Testis (tissue), 5 donors: ENCODE data around the gene DEFB112. TPM values are rescaled to one million over a fixed set of nuclear protein-coding genes. Genes with fewer than 3 reads are reported as not detected.

ENCODE experiments used
- DNase-seq: peaks from one replicate; pipeline ENCODE4 v3.0.0-alpha.2; 2019
- H3K27ac ChIP-seq, 2 donors: fragments of 200-600 bp; sonication (generic); one replicate each; pipeline ENCODE4 v1.5.1; 2019
- H3K27me3 ChIP-seq: fragments of 200-600 bp; sonication (generic); one replicate; pipeline ENCODE4 v1.5.1; 2019
- H3K36me3 ChIP-seq: fragments of 200-600 bp; sonication (generic); one replicate; pipeline ENCODE4 v1.5.1; 2017; ENCODE audit warnings: low read depth; ENCODE audit errors: missing control alignments
- H3K4me1 ChIP-seq: fragments of 200-600 bp; sonication (generic); one replicate; pipeline ENCODE4 v1.5.1; 2019
- H3K4me3 ChIP-seq, 2 donors: fragments of 200-600 bp; sonication (generic); one replicate each; pipeline ENCODE4 v1.5.1; 2017 to 2019
- H3K9me3 ChIP-seq: fragments of 200-600 bp; sonication (generic); one replicate; pipeline ENCODE4 v1.5.1; 2017
- CTCF ChIP-seq, 3 experiments: fragments of 450-650 bp in 2 of 3; fragments of 200-600 bp in 1 of 3; sonication (generic) in 1 of 3; IDR thresholded peaks; one replicate each; pipeline ENCODE4 v1.5.1; 2016 to 2019; ENCODE audit warnings: antibody characterized with exemption in 3 of 3, mild to moderate bottlenecking in 2 of 3, moderate library complexity in 1 of 3
- POLR2A ChIP-seq: fragments of 450-650 bp; IDR thresholded peaks from one replicate; pipeline ENCODE4 v1.6.1; 2017; ENCODE audit warnings: antibody characterized with exemption, mild to moderate bottlenecking, moderate library complexity
- WGBS, 2 donors: methylation state at CpG; one replicate each; pipeline ENCODE4 v1.1.5; 2018; 5-methylcytosine and 5-hydroxymethylcytosine counted together
- intact Hi-C: fragments of 100-400 bp; cut with DNase I; formaldehyde crosslinking; loops from one replicate; pipeline ENCODE4 v1.15.1; 2023; ENCODE audit warnings: low total_unique reads
- long read RNA-seq, 2 donors: transcript quantifications; one replicate each; lab custom pipeline, GENCODE V29; 2026
- polyA plus RNA-seq: library from polyadenylated mRNA; stranded (reverse); fragments of 350-450 nt; fragmentation: Illumina TruSeq; extraction: RNeasy Lipid Tissue Mini Kit (QIAGEN cat#74804); gene quantifications from one replicate; pipeline ENCODE4 v1.2.3, GENCODE V29; 2014; ENCODE audit warnings: low read depth, low replicate concordance; ENCODE audit not compliant: insufficient read depth
- total RNA-seq, 2 donors: library from RNA; depleted of rRNA; stranded (reverse); fragments of >200 nt; gene quantifications; one replicate each; pipeline ENCODE4 v1.2.3, GENCODE V29; 2016

The DEFB112 gene
- not detected for total RNA-seq
- not detected for polyA plus RNA-seq
- long read RNA-seq, donor 1: 0 reads
- long read RNA-seq, donor 2: 0 reads

GRCh38 chr6:50049829-50050228 is at the start of gene DEFB112:
Gene DEFB112 (minus strand): TSS chr6:50049929. CDS start chr6:50049869, 60 bp downstream.
- Histone ChIP-seq H3K27me3 (no peaks in the 10 kb centered on the region), H3K4me3 (no peak within 1 kb of the TSS), H3K9me3 (no peaks in the 10 kb centered on the region), H3K36me3 (no peaks in the 10 kb centered on the region), H3K27ac (no peak within 1 kb of the TSS), H3K4me1 (no peaks in the 10 kb centered on the region)
- no peak for TF ChIP-seq CTCF (IDR thresholded peaks at IDR 0.05)
- TF ChIP-seq POLR2A: no peak
- no peak for DNase-seq
- intact Hi-C loops: no loop called here
- WGBS, 2 donors: 74 to 83% methylated on average over 1 of the region's 1 CpG

GRCh38 chr6:50098641-50098993 is 48.9 kb upstream of the DEFB112 start:
- Histone ChIP-seq H3K4me1 (no peaks in the 10 kb centered on the region), H3K4me3 (no peak overlapping the region), H3K27me3 (no peaks in the 10 kb centered on the region), H3K9me3 (no peaks in the 10 kb centered on the region), H3K36me3 (no peaks in the 10 kb centered on the region), H3K27ac (no peak overlapping the region)
- intact Hi-C loops: no loop called here
- TF ChIP-seq CTCF (IDR thresholded peaks at IDR 0.05): no peak
- no peak for TF ChIP-seq POLR2A
- DNase-seq: no peak
- WGBS, 2 donors: 51 to 62% methylated on average over 2 of the region's 2 CpGs

GRCh38 chr6:50097966-50098640 is 48.4 kb upstream of the DEFB112 start:
- intact Hi-C loops: no loop called here
- Histone ChIP-seq H3K27ac (no peak overlapping the region), H3K9me3 (no peaks in the 10 kb centered on the region), H3K36me3 (no peaks in the 10 kb centered on the region), H3K4me3 (no peak overlapping the region), H3K4me1 (no peaks in the 10 kb centered on the region), H3K27me3 (no peaks in the 10 kb centered on the region)
- WGBS, 2 donors: 65 to 67% methylated on average over 7 of the region's 7 CpGs
- no peak for DNase-seq
- TF ChIP-seq POLR2A: no peak
- TF ChIP-seq CTCF (IDR thresholded peaks at IDR 0.05): no peak

- Histone ChIP-seq H3K4me1 (no peaks in the 10 kb centered on the region), H3K4me3 (no peak overlapping the region)
- TF ChIP-seq POLR2A (no peak), CTCF (IDR thresholded peaks at IDR 0.05) (no peak)
Observed at GRCh38 chr6:50096296-50096695, 46.6 kb upstream of the DEFB112 start.

GRCh38 chr6:50093938-50094272 is 44.2 kb upstream of the DEFB112 start:
- no peak for DNase-seq
- no peaks in the 10 kb centered on the region for H3K9me3 ChIP-seq
- H3K27me3 ChIP-seq: no peaks in the 10 kb centered on the region
- 88 to 92% methylated on average over 1 of the region's 1 CpG for WGBS, 2 donors
- no peak overlapping the region for H3K4me3 ChIP-seq
- no peak for TF ChIP-seq CTCF (IDR thresholded peaks at IDR 0.05)
- TF ChIP-seq POLR2A: no peak
- H3K4me1 ChIP-seq: no peaks in the 10 kb centered on the region
- H3K27ac ChIP-seq: no peak overlapping the region
- no peaks in the 10 kb centered on the region for H3K36me3 ChIP-seq
- intact Hi-C loops: no loop called here

More at GRCh38 chr6:50096296-50096695, 46.6 kb upstream of the DEFB112 start:
- no peak for DNase-seq
- H3K36me3 ChIP-seq: no peaks in the 10 kb centered on the region
- no peaks in the 10 kb centered on the region for H3K9me3 ChIP-seq
- H3K27ac ChIP-seq: no peak overlapping the region
- intact Hi-C loops: no loop called here
- H3K27me3 ChIP-seq: no peaks in the 10 kb centered on the region
